HepG2 (cell line): ENCODE data around the gene URB1. TPM values are rescaled to one million over a fixed set of nuclear protein-coding genes. Genes with fewer than 3 reads are reported as not detected.

Experiments used
- ATAC-seq: fragments of 200-7000 bp; cut with Tn5 transposase; 3 replicates; pipeline ENCODE4 v1.9.1; 2020; ENCODE audit warnings: mild to moderate bottlenecking, moderate library complexity
- BruUV-seq: library from RNA; stranded (reverse); fragments of 400-500 nt; replicated peaks from 2 replicates; lab custom pipeline; 2021; lab: Mats Ljungman, UMichigan
- CTCF ChIA-PET: fragments of 300-600 bp; formaldehyde crosslinking; extraction: SDS; loops from one replicate; lab custom pipeline; 2021; ENCODE audit warnings: low total read pairs, inconsistent platforms, low intra/inter-chr PET ratio; lab: Yijun Ruan, JAX
- POLR2A ChIA-PET: fragments of 350-600 bp; sonication (Branson Sonifier 250); formaldehyde crosslinking; loops from one replicate; lab custom pipeline; 2020; ENCODE audit warnings: antibody characterized with exemption, inconsistent platforms; lab: Yijun Ruan, JAX
- DNase-seq: peaks from one replicate; pipeline ENCODE4 v3.0.0-alpha.2; 2015; ENCODE audit warnings: low spot score
- FAIRE-seq: peaks from 3 replicates; lab custom pipeline; 2011; peaks lifted over from hg19 to GRCh38; lab: Jason Lieb, UNC
- H2AFZ ChIP-seq: one replicate; pipeline ENCODE4 v1.6.1; 2011; ENCODE audit warnings: low read length, inconsistent platforms
- H3K27ac ChIP-seq: fragments of 300-600 bp; 3 replicates; pipeline ENCODE4 v1.8.0; 2011; ENCODE audit warnings: mixed run types, mild to moderate bottlenecking, mixed read lengths, low read length, inconsistent platforms; ENCODE audit not compliant: insufficient read depth; ENCODE audit errors: extremely low read length
- H3K27me3 ChIP-seq, 2 experiments: fragments of 200-600 bp in 1 of 2; 2 replicates in 1 of 2; 3 replicates in 1 of 2; pipeline versions ENCODE4 v1.6.0 to v1.8.0; 2011; ENCODE audit warnings: low read length in 2 of 2, mild to moderate bottlenecking in 2 of 2, moderate library complexity in 2 of 2, inconsistent platforms in 1 of 2; ENCODE audit not compliant: insufficient read depth in 2 of 2, control insufficient read depth in 1 of 2
- H3K36me3 ChIP-seq, 2 experiments: fragments of 200-600 bp in 1 of 2; replicated peaks in 1 of 2; 2 replicates in 1 of 2; 3 replicates in 1 of 2; pipeline versions ENCODE4 v1.5.1 to v1.8.0; 2011; ENCODE audit warnings: low read length in 2 of 2, inconsistent platforms in 1 of 2; ENCODE audit not compliant: insufficient read depth in 2 of 2, control insufficient read depth in 1 of 2
- H3K4me1 ChIP-seq: 2 replicates; pipeline ENCODE4 v1.5.1; 2012; ENCODE audit warnings: low read length, inconsistent platforms; ENCODE audit not compliant: insufficient read depth
- H3K4me2 ChIP-seq: 2 replicates; pipeline ENCODE4 v1.6.0; 2011; ENCODE audit warnings: low read depth, low read length, inconsistent platforms
- H3K4me3 ChIP-seq, 3 experiments: fragments of 200-600 bp in 1 of 3; sonication (generic), shearing (Covaris generic) in 1 of 3; replicated peaks in 1 of 3; 2 replicates each; pipeline ENCODE4 v1.5.1; 2011 to 2016; ENCODE audit warnings: low read length in 3 of 3, inconsistent platforms in 2 of 3, low read depth in 2 of 3, mild to moderate bottlenecking in 2 of 3, control low read depth in 1 of 3, mixed read lengths in 1 of 3; ENCODE audit not compliant: insufficient read depth in 1 of 3
- H3K79me2 ChIP-seq: one replicate; pipeline ENCODE4 v1.6.1; 2011; ENCODE audit warnings: low read length, inconsistent platforms; ENCODE audit not compliant: insufficient read depth
- H3K9ac ChIP-seq: 2 replicates; pipeline ENCODE4 v1.6.0; 2011; ENCODE audit warnings: mild to moderate bottlenecking, low read depth, low read length, inconsistent platforms; ENCODE audit not compliant: insufficient read depth
- H3K9me3 ChIP-seq: 2 replicates; pipeline ENCODE4 v1.5.1; 2012; ENCODE audit warnings: mild to moderate bottlenecking, low read length
- H4K20me1 ChIP-seq: 2 replicates; pipeline ENCODE4 v1.6.0; 2011; ENCODE audit warnings: inconsistent platforms, mild to moderate bottlenecking, low read length, moderate library complexity; ENCODE audit not compliant: insufficient read depth
- BATF2 ChIP-seq: sonication (generic); formaldehyde crosslinking; IDR thresholded peaks from 2 replicates; pipeline ENCODE4 v1.8.0; 2022; ENCODE audit warnings: mild to moderate bottlenecking, missing genetic modification reagents, moderate library complexity
- BCL6 ChIP-seq: IDR thresholded peaks from 2 replicates; pipeline ENCODE4 v1.6.1; 2016; ENCODE audit warnings: missing genetic modification reagents, missing compliant biosample characterization
- CEBPZ ChIP-seq: IDR thresholded peaks from 2 replicates; pipeline ENCODE4 v1.6.1; 2012; ENCODE audit warnings: low read length, improper control_type of control experiment
- HCFC1 ChIP-seq: fragments of 150-350 bp; IDR thresholded peaks from 2 replicates; pipeline ENCODE4 v1.6.1; 2014; ENCODE audit warnings: low read depth, low read length
- HES4 ChIP-seq: sonication (generic); formaldehyde crosslinking; IDR thresholded peaks from 2 replicates; pipeline ENCODE4 v1.9.0; 2021; ENCODE audit warnings: mild to moderate bottlenecking, missing genetic modification reagents, borderline replicate concordance
- HMGXB3 ChIP-seq: sonication (generic); formaldehyde crosslinking; IDR thresholded peaks from 2 replicates; pipeline ENCODE4 v1.4.0; 2020; ENCODE audit warnings: missing genetic modification reagents, borderline replicate concordance
- HOXA7 ChIP-seq: sonication (generic); formaldehyde crosslinking; IDR thresholded peaks from 2 replicates; pipeline ENCODE4 v1.8.1; 2022; ENCODE audit warnings: mild to moderate bottlenecking, missing genetic modification reagents, moderate library complexity
- MYNN ChIP-seq: sonication (generic); formaldehyde crosslinking; IDR thresholded peaks from 2 replicates; pipeline ENCODE4 v1.4.0; 2020; ENCODE audit warnings: mild to moderate bottlenecking, low read depth, missing genetic modification reagents
- POLR2G ChIP-seq: fragments of 200-400 bp; formaldehyde crosslinking; IDR thresholded peaks from 2 replicates; pipeline ENCODE4 v1.6.1; 2018; ENCODE audit warnings: mild to moderate bottlenecking, low read depth, low read length, moderate library complexity
- WGBS: methylation state at CpG from one replicate; pipeline ENCODE4 v1.1.6; 2017; ENCODE audit warnings: low lambda C conversion rate; 5-methylcytosine and 5-hydroxymethylcytosine counted together
- in situ Hi-C: cut with HindIII; loops from 2 replicates; pipeline ENCODE4 v1.10.0; 2017; ENCODE audit warnings: low pct_unique_long_range_greater_than_20kb; ENCODE audit not compliant: extremely low pct_ligation_motif_present
- intact Hi-C: fragments of 100-400 bp; cut with micrococcal nuclease; formaldehyde crosslinking; loops from one replicate; pipeline ENCODE4 v1.10.0; 2022; ENCODE audit not compliant: unreplicated experiment
- polyA plus RNA-seq, 8 experiments: library from polyadenylated mRNA; depleted of rRNA in 3 of 8; stranded (reverse) in 7 of 8; unstranded in 1 of 8; fragments of >200 nt; fragmentation: Illumina TruSeq in 4 of 8; extraction: Trizol in 4 of 8; gene quantifications; 2 replicates each; pipeline versions ENCODE4 v1.2.1 to v1.2.3, GENCODE V29; 2011 to 2016; ENCODE audit warnings: low read depth in 4 of 8, missing spikeins in 1 of 8, mixed read lengths in 1 of 8; ENCODE audit not compliant: insufficient read depth in 1 of 8
- total RNA-seq, 5 experiments: library from RNA; depleted of rRNA; stranded (reverse); fragments of >200 nt; fragmentation: Illumina TruSeq; extraction: Trizol; gene quantifications; 2 replicates each; pipeline ENCODE4 v1.2.3, GENCODE V29; 2016; ENCODE audit warnings: low read depth in 1 of 5
- TF ChIP-seq, protein P1 (sequence below): sonication (generic); formaldehyde crosslinking; IDR thresholded peaks from 2 replicates; pipeline ENCODE4 v1.4.0; 2020; ENCODE audit warnings: missing genetic modification reagents
- TF ChIP-seq, protein P2 (sequence below): fragments of 450-650 bp; IDR thresholded peaks from 2 replicates; pipeline ENCODE4 v1.6.1; 2017

URB1 gene
- total and polyA plus RNA-seq, 2 of the 13 experiments (the other 11 are each of a cell fraction or from before 2014, with no cell fraction given): 4.5 to 16.7 TPM

DNA sequence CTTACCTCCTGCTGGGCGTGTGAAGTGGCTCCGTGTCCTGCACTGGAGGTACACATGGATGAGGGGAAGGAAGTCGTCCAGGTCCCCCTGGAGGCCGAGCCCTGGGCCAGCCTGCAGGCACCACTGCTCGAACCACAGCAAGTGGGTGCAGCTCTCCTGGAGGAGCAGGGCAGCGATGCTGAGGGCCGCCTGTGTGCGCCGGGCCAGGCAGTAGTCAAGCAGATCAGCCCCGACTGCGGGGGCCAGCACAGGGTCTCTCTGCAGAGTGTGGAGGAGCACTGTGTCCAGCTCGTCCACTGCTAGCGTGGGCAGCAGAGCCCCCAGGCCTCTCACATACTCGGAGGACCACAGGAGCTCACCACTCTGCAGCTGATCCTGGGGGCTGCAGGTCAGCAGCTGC, 45.9 kb downstream of the URB1 start:
- Histone ChIP-seq H3K9me3 (no peaks in the 10 kb centered on the region), H3K9ac (no peak overlapping the region), H3K4me1 (no peaks in the 10 kb centered on the region), H3K27me3 (no peaks in the 10 kb centered on the region), H3K79me2 (no peaks in the 10 kb centered on the region), H2AFZ (no peak overlapping the region), H4K20me1 (no peaks in the 10 kb centered on the region), H3K4me3 (no peak overlapping the region), H3K27ac (no peak overlapping the region), H3K36me3 (peaks cover 55 to 96% of the 10 kb centered on the region in 2 experiments), H3K4me2 (no peak overlapping the region)
- WGBS: 92% methylated on average over 2 of the region's 14 CpGs
- DNase-seq: no peak
- in situ Hi-C loops: no loop called here
- ChIA-PET CTCF (no interaction called here), POLR2A (no interaction called here)
- FAIRE-seq: no peak
- BruUV-seq: no TSS peak
- intact Hi-C loops: no loop called here
- ATAC-seq: no peak
- TF ChIP-seq BATF2 (CRISPR knock-in tag) (no peak), HOXA7 (CRISPR knock-in tag) (no peak), POLR2G (no peak), MYNN (no peak), BCL6 (no peak), CEBPZ (no peak), HMGXB3 (no peak), HES4 (CRISPR knock-in tag) (no peak), HCFC1 (no peak)
- TF ChIP-seq, protein P1, sequence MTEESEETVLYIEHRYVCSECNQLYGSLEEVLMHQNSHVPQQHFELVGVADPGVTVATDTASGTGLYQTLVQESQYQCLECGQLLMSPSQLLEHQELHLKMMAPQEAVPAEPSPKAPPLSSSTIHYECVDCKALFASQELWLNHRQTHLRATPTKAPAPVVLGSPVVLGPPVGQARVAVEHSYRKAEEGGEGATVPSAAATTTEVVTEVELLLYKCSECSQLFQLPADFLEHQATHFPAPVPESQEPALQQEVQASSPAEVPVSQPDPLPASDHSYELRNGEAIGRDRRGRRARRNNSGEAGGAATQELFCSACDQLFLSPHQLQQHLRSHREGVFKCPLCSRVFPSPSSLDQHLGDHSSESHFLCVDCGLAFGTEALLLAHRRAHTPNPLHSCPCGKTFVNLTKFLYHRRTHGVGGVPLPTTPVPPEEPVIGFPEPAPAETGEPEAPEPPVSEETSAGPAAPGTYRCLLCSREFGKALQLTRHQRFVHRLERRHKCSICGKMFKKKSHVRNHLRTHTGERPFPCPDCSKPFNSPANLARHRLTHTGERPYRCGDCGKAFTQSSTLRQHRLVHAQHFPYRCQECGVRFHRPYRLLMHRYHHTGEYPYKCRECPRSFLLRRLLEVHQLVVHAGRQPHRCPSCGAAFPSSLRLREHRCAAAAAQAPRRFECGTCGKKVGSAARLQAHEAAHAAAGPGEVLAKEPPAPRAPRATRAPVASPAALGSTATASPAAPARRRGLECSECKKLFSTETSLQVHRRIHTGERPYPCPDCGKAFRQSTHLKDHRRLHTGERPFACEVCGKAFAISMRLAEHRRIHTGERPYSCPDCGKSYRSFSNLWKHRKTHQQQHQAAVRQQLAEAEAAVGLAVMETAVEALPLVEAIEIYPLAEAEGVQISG (CRISPR knock-in tag): no peak
- TF ChIP-seq, protein P2, sequence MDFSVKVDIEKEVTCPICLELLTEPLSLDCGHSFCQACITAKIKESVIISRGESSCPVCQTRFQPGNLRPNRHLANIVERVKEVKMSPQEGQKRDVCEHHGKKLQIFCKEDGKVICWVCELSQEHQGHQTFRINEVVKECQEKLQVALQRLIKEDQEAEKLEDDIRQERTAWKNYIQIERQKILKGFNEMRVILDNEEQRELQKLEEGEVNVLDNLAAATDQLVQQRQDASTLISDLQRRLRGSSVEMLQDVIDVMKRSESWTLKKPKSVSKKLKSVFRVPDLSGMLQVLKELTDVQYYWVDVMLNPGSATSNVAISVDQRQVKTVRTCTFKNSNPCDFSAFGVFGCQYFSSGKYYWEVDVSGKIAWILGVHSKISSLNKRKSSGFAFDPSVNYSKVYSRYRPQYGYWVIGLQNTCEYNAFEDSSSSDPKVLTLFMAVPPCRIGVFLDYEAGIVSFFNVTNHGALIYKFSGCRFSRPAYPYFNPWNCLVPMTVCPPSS: no peak
